ENCODE data around the gene CLDN7.
"Not testable (repeated sequence)": the region's sequence is repeated elsewhere in the genome, so short reads cannot be mapped to it uniquely, and the experiment has no call there.

The CLDN7 gene

GRCh38 chr17:7252176-7253043 lies 9.9 kb downstream of the CLDN7 start, which contains the start of gene ELP5:
Gene ELP5, plus strand, starts transcription at chr17:7252215. Its CDS starts 336 bp downstream, at chr17:7252551.
- peak; percentile 94 for DNase-seq

- peak; percentile 99 for DNase-seq
These were observed 10.6 kb downstream of the CLDN7 start, which contains the start of gene CTDNEP1 for GRCh38 chr17:7251661-7252175. Gene CTDNEP1, minus strand, starts transcription at chr17:7251734. Its CDS starts 438 bp downstream, at chr17:7251296.

- DNase-seq = no peak
These were observed 11.3 kb downstream of the CLDN7 start for GRCh38 chr17:7250695-7251627.

DNA sequence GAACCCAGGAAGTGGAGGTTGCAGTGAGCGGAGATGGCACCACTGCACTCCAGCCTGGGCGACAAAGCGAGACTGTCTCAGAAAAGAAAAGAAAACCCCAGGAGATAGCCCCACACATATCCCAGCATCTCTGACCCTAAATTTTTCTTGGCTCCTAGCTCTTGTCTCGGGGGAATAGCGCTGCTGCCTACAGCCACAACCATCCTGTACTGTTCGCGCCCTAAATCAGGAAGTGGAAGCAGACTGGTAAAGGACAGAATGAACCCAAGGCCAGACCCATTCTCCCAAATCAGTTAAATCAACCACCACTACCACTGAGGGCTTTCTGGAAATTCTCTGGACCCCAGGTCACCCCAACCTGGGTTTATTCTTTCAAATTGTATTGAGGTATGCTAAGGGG lies 12.4 kb downstream of the CLDN7 start:
- DNase-seq = no peak

DNA sequence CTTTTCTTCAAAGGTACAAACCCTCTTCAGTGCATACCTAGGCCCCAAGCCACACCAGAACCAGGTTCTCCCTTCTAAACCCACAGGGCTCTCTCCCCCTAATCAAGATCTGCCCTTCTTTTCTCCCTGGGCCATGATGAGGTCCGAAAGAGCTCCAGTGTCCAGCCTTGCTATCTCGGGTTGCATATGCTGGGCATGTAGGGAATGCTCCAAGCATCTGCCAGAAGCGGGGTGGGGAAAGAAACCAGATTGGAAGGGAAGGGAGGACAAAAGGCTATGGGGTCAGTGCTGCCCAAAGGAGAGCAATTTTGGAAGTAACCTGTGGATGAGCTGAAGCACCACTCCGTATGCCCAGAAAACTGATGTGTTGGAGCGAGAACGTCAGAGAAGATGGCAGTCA lies 13.1 kb downstream of the CLDN7 start:
- no peak for DNase-seq

DNA sequence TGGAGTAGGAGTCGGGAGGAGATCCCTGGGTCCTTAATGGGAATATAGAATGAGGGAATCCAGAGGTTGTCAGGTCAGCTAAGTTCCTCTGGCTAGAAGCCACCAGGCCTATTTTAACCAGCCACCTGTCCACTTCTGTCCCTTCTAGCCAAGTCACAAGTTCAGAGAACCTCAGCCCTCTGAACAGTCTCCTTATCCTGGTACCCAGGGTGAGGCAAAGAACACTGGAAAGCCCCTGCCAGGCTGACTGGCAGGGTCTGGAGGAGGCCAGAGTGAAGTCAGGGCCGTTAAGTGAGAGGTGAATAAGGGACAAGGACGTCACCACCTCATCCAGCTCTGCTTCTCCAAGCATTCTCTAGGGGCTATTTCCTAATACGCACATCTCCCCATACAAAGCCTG lies 13.5 kb downstream of the CLDN7 start:
- no peak for DNase-seq

GRCh38 chr17:7246779-7247178 lies 15.5 kb downstream of the CLDN7 start:
- DNase-seq = no peak

DNA sequence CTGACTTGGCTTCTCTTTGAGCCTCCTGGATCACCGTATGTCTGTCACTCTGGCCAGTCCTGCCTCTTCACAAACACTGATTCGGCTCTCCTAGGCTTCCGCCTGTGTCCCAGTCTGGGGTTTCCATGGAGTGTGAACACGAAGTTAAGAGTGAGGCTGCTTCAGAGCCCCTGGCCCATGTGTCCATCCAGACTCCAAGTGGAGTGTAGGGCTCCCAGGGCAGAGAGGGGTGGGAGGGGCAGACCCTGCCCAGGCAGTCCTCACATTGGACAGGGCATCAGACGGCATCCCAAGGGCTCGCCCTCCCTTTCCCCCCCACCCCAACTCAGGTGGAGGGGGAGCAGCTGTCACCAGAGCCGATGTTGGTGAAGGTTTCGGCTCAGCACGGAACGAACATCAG lies 18.4 kb downstream of the CLDN7 start:
- not testable (repeated sequence) for DNase-seq

DNA sequence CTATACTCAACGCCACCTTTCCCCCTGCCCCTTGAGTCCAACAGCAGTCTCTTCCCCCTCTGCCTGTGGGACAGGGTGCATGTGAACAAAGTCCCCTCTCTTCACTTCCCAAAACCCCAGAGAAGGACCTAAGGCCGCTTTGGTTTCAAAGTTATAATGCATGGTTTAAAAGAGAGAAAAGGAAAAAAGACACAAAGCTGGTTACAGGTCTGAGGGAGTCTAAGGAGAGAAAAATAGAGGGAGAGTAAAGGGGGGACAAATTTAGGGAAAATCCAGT lies 18.9 kb downstream of the CLDN7 start:
- DNase-seq = no peak

GRCh38 chr17:7242717-7243452 lies 19.4 kb downstream of the CLDN7 start:
- DNase-seq = peak; percentile 94

GRCh38 chr17:7241783-7242716 lies 20.2 kb downstream of the CLDN7 start, which contains the start of gene GABARAP:
Gene GABARAP, minus strand, starts transcription at chr17:7242449. Its CDS starts 119 bp downstream, at chr17:7242330.
- DNase-seq = peak; percentile 95

DNA sequence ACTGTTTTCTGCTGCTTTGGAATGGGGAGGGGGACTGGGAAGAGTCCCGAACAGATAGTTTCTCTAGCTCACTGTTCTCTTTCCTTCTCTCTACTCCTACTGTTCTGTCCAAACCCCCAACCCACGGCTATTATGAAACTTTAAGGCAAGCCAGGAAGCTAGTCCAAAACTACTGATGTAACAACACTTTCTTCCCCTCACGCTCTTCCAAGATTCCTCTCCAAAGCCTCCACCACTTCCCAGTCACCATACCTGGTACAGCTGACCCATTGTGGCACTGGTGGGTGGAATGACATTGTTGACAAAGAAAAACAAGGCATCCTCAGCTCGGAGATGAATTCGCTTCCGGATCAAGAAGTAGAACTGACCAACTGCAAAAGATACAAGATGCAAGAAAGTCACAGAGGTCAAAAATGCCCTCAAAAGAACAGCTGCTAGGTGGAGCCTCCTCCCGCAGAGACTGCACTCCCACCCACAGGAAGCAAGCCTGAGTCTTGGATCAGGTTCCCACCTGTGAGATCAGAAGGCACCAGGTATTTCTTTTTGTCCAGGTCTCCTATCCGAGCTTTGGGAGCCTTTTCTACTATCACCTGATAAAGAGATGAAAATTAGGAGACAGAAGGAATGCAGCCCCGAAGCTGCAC lies 21.1 kb downstream of the CLDN7 start:
- DNase-seq = no peak

DNA sequence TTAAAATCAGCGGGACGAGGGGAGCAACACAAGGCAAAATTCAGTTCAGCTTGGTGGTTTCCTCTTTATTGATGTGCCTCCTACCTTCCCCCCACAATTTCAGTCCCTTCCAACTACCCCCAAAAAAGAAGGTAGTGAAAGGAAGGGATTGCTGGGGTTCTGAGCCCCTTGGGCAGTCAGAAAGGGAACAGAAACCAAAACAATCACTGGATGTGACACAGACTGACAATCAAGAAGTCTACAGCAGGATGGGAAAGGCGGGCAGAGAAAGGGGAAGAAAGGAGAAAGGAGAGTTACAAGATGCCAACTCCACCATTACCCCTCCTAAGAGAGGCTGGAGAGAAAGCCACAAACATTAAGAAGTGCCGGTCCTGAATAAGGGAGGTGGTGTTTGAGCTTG lies 21.9 kb downstream of the CLDN7 start:
- DNase-seq = no peak

DNA sequence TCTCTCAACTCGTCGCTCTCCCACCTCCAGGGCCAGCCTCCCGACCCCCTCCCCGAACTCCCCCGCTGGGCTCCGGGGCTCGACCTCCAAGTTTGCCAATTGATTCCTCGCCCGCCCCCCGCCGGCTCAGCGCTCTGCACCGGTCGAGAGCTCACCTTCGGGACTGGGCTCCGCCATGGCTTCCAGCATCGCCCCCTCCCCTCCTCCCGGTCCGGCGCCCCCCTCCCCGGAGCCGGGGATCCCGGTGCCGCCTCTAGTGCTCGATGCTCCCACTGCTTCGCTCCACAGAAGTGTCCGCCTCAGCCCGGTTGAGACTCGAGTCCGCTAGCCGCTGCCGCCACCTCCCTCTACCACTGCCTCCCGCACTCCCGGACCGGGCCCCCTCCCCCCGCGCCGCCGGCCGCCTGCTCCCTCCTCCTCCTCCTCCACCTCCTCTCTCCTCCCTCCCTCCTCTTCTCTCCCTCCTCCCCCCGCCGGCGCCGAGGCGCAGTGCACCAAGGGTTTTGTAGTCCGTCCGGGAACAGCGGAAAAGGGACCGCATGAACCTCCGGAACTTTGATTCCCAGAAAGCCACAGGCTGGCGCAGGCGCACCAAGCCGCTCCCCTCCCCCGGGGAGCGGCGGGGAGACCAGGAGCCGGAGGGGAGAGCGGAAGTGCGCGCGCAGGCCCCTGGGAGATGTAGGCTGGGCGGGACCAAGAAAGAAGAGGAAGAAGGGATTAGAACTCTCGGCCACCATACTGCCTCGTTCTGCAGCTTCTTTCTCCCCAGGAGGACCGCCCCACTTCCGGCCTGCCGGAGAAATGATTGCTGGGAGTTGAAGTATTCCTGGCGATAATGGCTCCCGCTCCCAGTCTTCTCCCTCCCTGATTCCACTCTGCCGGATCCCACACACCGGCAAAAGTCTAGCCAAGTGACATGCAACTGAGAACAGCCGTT lies 22.9 kb downstream of the CLDN7 start, which contains the start of gene PHF23:
Gene PHF23 (minus strand): TSS at position 367 of the 937 bp plus-strand sequence. CDS start 178 bp downstream, at position 189.
- DNase-seq = peak; percentile 98

- DNase-seq = peak; percentile 37
These were observed 23.7 kb downstream of the CLDN7 start for GRCh38 chr17:7238420-7239090.

DNA sequence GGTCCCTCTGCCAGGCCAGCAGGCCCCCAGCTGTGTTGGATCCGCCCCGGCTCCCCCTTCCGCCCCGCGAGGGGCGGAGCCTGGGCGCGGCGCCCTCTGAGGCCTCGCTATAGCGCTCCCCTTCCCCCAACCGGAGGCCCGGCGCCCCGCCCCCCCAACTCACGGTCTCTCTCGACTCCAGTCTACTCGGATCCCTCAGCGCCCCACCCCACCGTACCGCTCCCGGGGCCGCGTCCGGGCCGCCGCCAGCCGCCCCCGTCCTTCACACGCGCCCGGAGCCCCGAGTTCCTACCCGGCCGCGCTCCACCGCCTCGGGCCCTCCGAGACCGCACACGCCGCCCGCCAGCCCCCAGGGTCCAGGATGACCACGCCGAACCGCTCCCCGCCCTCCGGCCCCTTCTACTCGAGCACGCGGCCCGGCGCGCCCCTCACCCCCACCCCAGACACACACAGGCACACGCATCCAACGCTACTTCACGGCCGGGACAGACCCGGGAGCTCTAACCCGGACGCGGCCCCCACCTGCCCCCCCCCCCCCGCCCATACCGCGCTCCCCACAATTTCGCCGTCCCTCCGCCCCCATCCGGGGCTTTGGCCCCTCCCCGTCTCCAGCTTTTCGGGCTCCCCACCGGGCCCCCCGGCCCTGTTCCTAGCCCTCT lies 24.4 kb downstream of the CLDN7 start:
- DNase-seq = peak; percentile 91

- no peak for DNase-seq
These were observed 25.0 kb downstream of the CLDN7 start for GRCh38 chr17:7237266-7237760.

DNA sequence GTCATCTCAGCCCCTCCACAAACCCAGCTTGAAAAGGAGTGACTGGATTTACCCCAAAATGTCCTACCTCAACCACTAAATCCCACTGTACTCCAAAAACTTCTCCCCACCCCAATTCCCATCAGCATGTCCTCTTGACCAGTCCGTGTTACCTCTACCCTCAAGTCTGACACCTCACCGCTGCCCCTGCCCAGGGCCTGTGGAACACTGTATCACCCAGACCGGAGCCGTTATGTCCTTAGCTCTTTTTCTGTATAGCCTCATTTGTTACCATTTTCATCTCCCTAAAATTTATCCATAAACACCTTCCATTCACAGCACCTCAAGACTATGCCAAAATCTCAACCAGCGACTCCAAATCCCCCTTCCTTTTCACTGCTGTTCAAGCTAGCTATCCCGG lies 25.5 kb downstream of the CLDN7 start:
- no peak for DNase-seq
